ENCODE data around the gene UBASH3B. TPM values are rescaled to one million over a fixed set of nuclear protein-coding genes. Genes with fewer than 3 reads are reported as not detected.
"Not testable (repeated sequence)": the region's sequence is repeated elsewhere in the genome, so short reads cannot be mapped to it uniquely, and the experiment has no call there.

UBASH3B gene
- total RNA-seq, 1 experiment from 2014 or later: 8.0 TPM

DNA sequence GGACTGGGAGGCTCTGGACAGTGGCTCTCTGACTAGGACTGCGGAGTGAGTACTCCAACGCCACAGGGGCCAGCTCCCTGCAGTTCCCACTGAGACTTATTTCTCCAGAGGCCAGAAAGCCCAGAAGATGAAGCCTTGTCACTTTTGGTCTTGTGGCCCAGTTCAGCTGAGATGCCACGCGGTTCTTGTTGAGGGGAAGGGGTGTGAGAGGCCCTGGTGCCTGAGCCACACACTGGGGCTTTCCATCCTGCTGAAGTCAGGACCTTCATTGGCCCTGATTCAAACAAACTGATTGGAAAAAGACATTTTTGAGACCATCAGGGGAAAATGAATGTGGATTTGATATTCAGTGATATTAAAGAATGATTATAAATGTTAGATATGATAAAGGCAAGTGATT is 73.6 kb downstream of the UBASH3B start:
- Histone ChIP-seq H3K56ac (ENCODE audit: insufficient read length, low read depth, low read length) (no peak overlapping the region), H3T11ph (ENCODE audit: low read length) (no peak overlapping the region), H3K27ac (ENCODE audit: insufficient read length, low read depth, low read length) (no peak overlapping the region), H2BK120ac (ENCODE audit: low read depth, low read length, poor library complexity, severe bottlenecking) (no peak overlapping the region), H4K20me1 (ENCODE audit: control insufficient read depth, insufficient read depth, insufficient read length) (no peaks in the 10 kb centered on the region), H3K18ac (ENCODE audit: insufficient read length, low read depth, low read length) (no peak overlapping the region), H3K9ac (ENCODE audit: extremely low read depth, insufficient read length, low read length) (no peak overlapping the region), H2BK20ac (ENCODE audit: low read depth, low read length, poor library complexity, severe bottlenecking) (no peak overlapping the region), H3K14ac (ENCODE audit: insufficient read depth, low read length) (no peak overlapping the region), H2BK15ac (ENCODE audit: low read depth, low read length) (no peak overlapping the region), H2AFZ (ENCODE audit: low read length) (no peak overlapping the region), H3K4me2 (ENCODE audit: insufficient read depth, insufficient read length, low read length) (no peak overlapping the region), H3K9me3 (ENCODE audit: control insufficient read depth, low read depth, low read length) (no peaks in the 10 kb centered on the region), H4K5ac (ENCODE audit: insufficient read length, low read depth, low read length) (no peak overlapping the region), H4K8ac (replicated peaks; ENCODE audit: insufficient read length, low read depth, low read length) (no peak overlapping the region), H2BK12ac (ENCODE audit: insufficient read length, low read depth, low read length) (no peak overlapping the region), H4K91ac (ENCODE audit: insufficient read length, low read depth, low read length) (no peak overlapping the region), H3K4me1 (ENCODE audit: insufficient read depth, low read length) (peaks cover 8% of the 10 kb centered on the region), H3K23me2 (ENCODE audit: insufficient read length, low read depth, low read length, poor library complexity, severe bottlenecking) (no peaks in the 10 kb centered on the region), H3K23ac (ENCODE audit: insufficient read length, low read depth, low read length) (no peak overlapping the region), H2AK5ac (ENCODE audit: insufficient read length, low read length) (no peak overlapping the region), H3K79me1 (ENCODE audit: insufficient read depth, low read depth, low read length, poor library complexity, severe bottlenecking) (no peaks in the 10 kb centered on the region), H3K27me3 (ENCODE audit: insufficient read depth, low read length) (no peaks in the 10 kb centered on the region), H3K79me2 (ENCODE audit: insufficient read depth, low read length) (no peaks in the 10 kb centered on the region), H2BK5ac (ENCODE audit: insufficient read length, low read length) (no peak overlapping the region), H3K4ac (ENCODE audit: low read depth, low read length) (no peak overlapping the region)
- Mint-ChIP-seq H3K36me3 (ENCODE audit: insufficient read depth in 1 of 3, low read depth in 3 of 3) (no peaks in the 10 kb centered on the region), H3K4me3 (no peak overlapping the region), H3K27me3 (ENCODE audit: low read depth) (no peaks in the 10 kb centered on the region), H3K27ac (peak overlapping the region in 1 of 3 experiments; percentile 66; a peak in 1 of 7 replicates), H3K9me3 (no peaks in the 10 kb centered on the region), H3K4me1 (peaks cover 16 to 17% of the 10 kb centered on the region in 2 experiments)
- no peak for DNase-seq
- TF ChIP-seq, protein P1, sequence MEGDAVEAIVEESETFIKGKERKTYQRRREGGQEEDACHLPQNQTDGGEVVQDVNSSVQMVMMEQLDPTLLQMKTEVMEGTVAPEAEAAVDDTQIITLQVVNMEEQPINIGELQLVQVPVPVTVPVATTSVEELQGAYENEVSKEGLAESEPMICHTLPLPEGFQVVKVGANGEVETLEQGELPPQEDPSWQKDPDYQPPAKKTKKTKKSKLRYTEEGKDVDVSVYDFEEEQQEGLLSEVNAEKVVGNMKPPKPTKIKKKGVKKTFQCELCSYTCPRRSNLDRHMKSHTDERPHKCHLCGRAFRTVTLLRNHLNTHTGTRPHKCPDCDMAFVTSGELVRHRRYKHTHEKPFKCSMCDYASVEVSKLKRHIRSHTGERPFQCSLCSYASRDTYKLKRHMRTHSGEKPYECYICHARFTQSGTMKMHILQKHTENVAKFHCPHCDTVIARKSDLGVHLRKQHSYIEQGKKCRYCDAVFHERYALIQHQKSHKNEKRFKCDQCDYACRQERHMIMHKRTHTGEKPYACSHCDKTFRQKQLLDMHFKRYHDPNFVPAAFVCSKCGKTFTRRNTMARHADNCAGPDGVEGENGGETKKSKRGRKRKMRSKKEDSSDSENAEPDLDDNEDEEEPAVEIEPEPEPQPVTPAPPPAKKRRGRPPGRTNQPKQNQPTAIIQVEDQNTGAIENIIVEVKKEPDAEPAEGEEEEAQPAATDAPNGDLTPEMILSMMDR (conservative IDR thresholded peaks at IDR 0.05): no peak
- no CpG with 5 or more reads among the region's 4 CpGs for WGBS (ENCODE audit: extremely low coverage, insufficient read length, low lambda C conversion rate)

DNA sequence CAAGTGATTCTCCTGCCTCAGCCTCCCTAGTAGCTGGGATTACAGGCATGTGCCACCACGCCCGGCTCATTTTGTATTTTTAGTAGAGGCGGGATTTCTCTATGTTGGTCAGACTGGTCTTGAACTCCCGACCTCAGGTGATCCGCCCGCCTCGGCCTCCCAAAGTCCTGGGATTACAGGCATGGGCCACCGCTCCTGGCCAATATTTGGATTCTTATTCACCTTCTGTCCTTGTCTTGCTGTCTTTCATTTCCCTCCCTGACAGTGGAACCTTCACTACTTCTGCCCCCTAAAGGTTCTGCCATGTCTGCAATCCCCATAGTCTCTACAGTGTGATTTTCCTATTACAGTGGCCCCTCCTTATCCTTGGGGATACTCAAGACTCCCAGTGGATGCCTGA is 75.2 kb downstream of the UBASH3B start:
- not testable (repeated sequence) for H4K8ac ChIP-seq (replicated peaks; ENCODE audit: insufficient read length, low read depth, low read length); H3K56ac ChIP-seq (ENCODE audit: insufficient read length, low read depth, low read length); H3K4me1 ChIP-seq (ENCODE audit: insufficient read depth, low read length); H3K27me3 ChIP-seq (ENCODE audit: insufficient read depth, low read length); H3K4me2 ChIP-seq (ENCODE audit: insufficient read depth, insufficient read length, low read length); H3K36me3 Mint-ChIP-seq (ENCODE audit: insufficient read depth in 1 of 3, low read depth in 3 of 3); H3K4ac ChIP-seq (ENCODE audit: low read depth, low read length); H3K4me3 Mint-ChIP-seq; H3K14ac ChIP-seq (ENCODE audit: insufficient read depth, low read length); H2BK15ac ChIP-seq (ENCODE audit: low read depth, low read length); H3K27me3 Mint-ChIP-seq (ENCODE audit: low read depth); H2AFZ ChIP-seq (ENCODE audit: low read length); DNase-seq; H3K9ac ChIP-seq (ENCODE audit: extremely low read depth, insufficient read length, low read length); H3K23me2 ChIP-seq (ENCODE audit: insufficient read length, low read depth, low read length, poor library complexity, severe bottlenecking); H4K5ac ChIP-seq (ENCODE audit: insufficient read length, low read depth, low read length); H4K91ac ChIP-seq (ENCODE audit: insufficient read length, low read depth, low read length); H2BK12ac ChIP-seq (ENCODE audit: insufficient read length, low read depth, low read length); H2BK120ac ChIP-seq (ENCODE audit: low read depth, low read length, poor library complexity, severe bottlenecking); H4K20me1 ChIP-seq (ENCODE audit: control insufficient read depth, insufficient read depth, insufficient read length); H2BK20ac ChIP-seq (ENCODE audit: low read depth, low read length, poor library complexity, severe bottlenecking); H3T11ph ChIP-seq (ENCODE audit: low read length); H3K27ac ChIP-seq (ENCODE audit: insufficient read length, low read depth, low read length); H2BK5ac ChIP-seq (ENCODE audit: insufficient read length, low read length); H3K9me3 ChIP-seq (ENCODE audit: control insufficient read depth, low read depth, low read length); H3K79me1 ChIP-seq (ENCODE audit: insufficient read depth, low read depth, low read length, poor library complexity, severe bottlenecking); H2AK5ac ChIP-seq (ENCODE audit: insufficient read length, low read length); H3K9me3 Mint-ChIP-seq; H3K23ac ChIP-seq (ENCODE audit: insufficient read length, low read depth, low read length); H3K79me2 ChIP-seq (ENCODE audit: insufficient read depth, low read length); H3K18ac ChIP-seq (ENCODE audit: insufficient read length, low read depth, low read length)
- H3K27ac Mint-ChIP-seq: peak overlapping the region in 1 of 3 experiments; percentile 15; a peak in 1 of 7 replicates
- peaks cover 10 to 11% of the 10 kb centered on the region in 2 experiments for H3K4me1 Mint-ChIP-seq
- WGBS (ENCODE audit: extremely low coverage, insufficient read length, low lambda C conversion rate): no CpG with 5 or more reads among the region's 8 CpGs
